HCT116 (cell line): ENCODE results near the gene SPA17. TPM values are rescaled to one million over a fixed set of nuclear protein-coding genes. Genes with fewer than 3 reads are reported as not detected.

Experiments used
- ATAC-seq: fragments of 200-7000 bp; cut with Tn5 transposase; 2 replicates; pipeline ENCODE4 v1.9.1; 2020; ENCODE audit warnings: mild to moderate bottlenecking, moderate library complexity
- BruUV-seq: library from RNA; stranded (reverse); fragments of 400-500 nt; replicated peaks from 2 replicates; lab custom pipeline; 2021; lab: Mats Ljungman, UMichigan
- CTCF ChIA-PET: fragments of 300-600 bp; sonication (Branson Sonifier 250); formaldehyde crosslinking; loops from one replicate; lab custom pipeline; 2021; ENCODE audit warnings: antibody characterized with exemption; lab: Charles Lee
- POLR2A ChIA-PET: fragments of 300-600, 350-600 bp; sonication (Branson Sonifier 250); formaldehyde crosslinking; loops from one replicate; lab custom pipeline; 2021; ENCODE audit warnings: antibody characterized with exemption; lab: Charles Lee
- RAD21 ChIA-PET, 2 experiments: fragments of 300-600 bp; sonication (Branson Sonifier 250); formaldehyde crosslinking; loops; one replicate each; lab custom pipeline; 2023; ENCODE audit warnings: low total read pairs in 2 of 2; ENCODE audit not compliant: uncharacterized antibody in 2 of 2, unreplicated experiment in 2 of 2, low non-redundant PET in 1 of 2; lab: Charles Lee
- DNase-seq: peaks from one replicate; pipeline ENCODE4 v3.0.0-alpha.2; 2010; ENCODE audit warnings: low read depth, low spot score
- H2AFZ ChIP-seq: fragments of 200-600 bp; shearing (Covaris generic), sonication (generic); 2 replicates; pipeline ENCODE4 v1.6.1; 2017; ENCODE audit warnings: low read depth, mixed run types, mixed read lengths, antibody characterized with exemption, low read length; ENCODE audit not compliant: poor library complexity, severe bottlenecking
- H3K27ac ChIP-seq: 2 replicates; pipeline ENCODE4 v1.5.1; 2012; ENCODE audit warnings: low read depth, low read length
- H3K27me3 ChIP-seq: fragments of 200-600 bp; sonication (generic); 2 replicates; pipeline ENCODE4 v1.6.1; 2016; ENCODE audit warnings: mixed run types, low read length, mixed read lengths; ENCODE audit not compliant: insufficient read depth
- H3K36me3 ChIP-seq, 2 experiments: fragments of 200-500 bp in 1 of 2; fragments of 200-600 bp in 1 of 2; sonication (Bioruptor generic) in 1 of 2; sonication (generic) in 1 of 2; 2 replicates each; pipeline versions ENCODE4 v1.5.1 to v1.6.1; 2014 to 2016; ENCODE audit warnings: low read length in 2 of 2, inconsistent platforms in 1 of 2, mixed read lengths in 1 of 2, mixed run types in 1 of 2; ENCODE audit not compliant: insufficient read depth in 2 of 2, control insufficient read depth in 1 of 2
- H3K4me1 ChIP-seq, 2 experiments: fragments of 200-600 bp in 1 of 2; sonication (generic) in 1 of 2; 2 replicates each; pipeline versions ENCODE4 v1.5.1 to v1.6.1; 2012 to 2017; ENCODE audit warnings: low read length in 2 of 2, inconsistent platforms in 1 of 2, mild to moderate bottlenecking in 1 of 2, mixed read lengths in 1 of 2, mixed run types in 1 of 2, moderate library complexity in 1 of 2; ENCODE audit not compliant: insufficient read depth in 2 of 2, control insufficient read depth in 1 of 2
- H3K4me2 ChIP-seq: fragments of 200-600 bp; sonication (generic); 2 replicates; pipeline ENCODE4 v1.6.1; 2017; ENCODE audit warnings: mixed run types, low read length, mixed read lengths
- H3K4me3 ChIP-seq, 2 experiments: fragments of 200-600 bp in 1 of 2; sonication (generic) in 1 of 2; replicated peaks in 1 of 2; 2 replicates each; pipeline ENCODE4 v1.5.1; 2011 to 2016; ENCODE audit warnings: low read length in 2 of 2, control low read depth in 1 of 2, low read depth in 1 of 2, mild to moderate bottlenecking in 1 of 2, mixed read lengths in 1 of 2, mixed run types in 1 of 2
- H3K79me2 ChIP-seq: fragments of 200-600 bp; sonication (generic); 2 replicates; pipeline ENCODE4 v1.6.1; 2017; ENCODE audit warnings: mild to moderate bottlenecking, mixed run types, low read length, moderate library complexity, mixed read lengths; ENCODE audit not compliant: insufficient read depth
- H3K9ac ChIP-seq: fragments of 200-600 bp; sonication (generic); 2 replicates; pipeline ENCODE4 v1.6.1; 2016; ENCODE audit warnings: low read length, mixed read lengths
- H3K9me2 ChIP-seq: fragments of 200-600 bp; sonication (generic), shearing (Covaris generic); 2 replicates; pipeline ENCODE4 v1.6.1; 2017; ENCODE audit warnings: mixed run types, mild to moderate bottlenecking, moderate library complexity; ENCODE audit not compliant: insufficient read depth
- H3K9me3 ChIP-seq, 2 experiments: fragments of 200-500 bp in 1 of 2; fragments of 200-600 bp in 1 of 2; sonication (Bioruptor generic) in 1 of 2; sonication (generic) in 1 of 2; 2 replicates each; pipeline ENCODE4 v1.6.1; 2014 to 2017; ENCODE audit warnings: low read length in 2 of 2, mixed read lengths in 2 of 2, inconsistent platforms in 1 of 2, low read depth in 1 of 2, mild to moderate bottlenecking in 1 of 2, mixed run types in 1 of 2, moderate library complexity in 1 of 2; ENCODE audit not compliant: control insufficient read depth in 1 of 2, insufficient read depth in 1 of 2
- H4K20me1 ChIP-seq: fragments of 200-600 bp; sonication (generic), shearing (Covaris generic); 2 replicates; pipeline ENCODE4 v1.6.1; 2017; ENCODE audit warnings: mixed run types, mild to moderate bottlenecking, moderate library complexity; ENCODE audit not compliant: insufficient read depth
- ATF3 ChIP-seq: IDR thresholded peaks from 2 replicates; pipeline ENCODE4 v1.6.1; 2012
- CBX3 ChIP-seq: IDR thresholded peaks from 2 replicates; pipeline ENCODE4 v1.6.1; 2012; ENCODE audit warnings: low read depth
- CEBPB ChIP-seq: IDR thresholded peaks from 2 replicates; pipeline ENCODE4 v1.6.1; 2012; ENCODE audit warnings: low read depth
- ELF1 ChIP-seq: IDR thresholded peaks from 2 replicates; pipeline ENCODE4 v1.6.1; 2012; ENCODE audit warnings: low read depth, borderline replicate concordance
- EZH2 ChIP-seq: fragments of 200-600 bp; sonication (generic); IDR thresholded peaks from 2 replicates; pipeline ENCODE4 v1.6.1; 2017; ENCODE audit warnings: antibody characterized with exemption, mixed run types
- EZH2phosphoT487 ChIP-seq: fragments of 200-600 bp; IDR thresholded peaks from 2 replicates; pipeline ENCODE4 v1.6.1; 2018; ENCODE audit warnings: antibody characterized with exemption, borderline replicate concordance
- POLR2A ChIP-seq: IDR thresholded peaks from 2 replicates; pipeline ENCODE4 v1.7.0; 2011; ENCODE audit warnings: borderline replicate concordance; ENCODE audit not compliant: insufficient read depth, insufficient read length; ENCODE audit errors: extremely low read depth
- POLR2AphosphoS5 ChIP-seq: IDR thresholded peaks from 2 replicates; pipeline ENCODE4 v1.6.1; 2011; ENCODE audit warnings: mild to moderate bottlenecking, low read depth, low read length, moderate library complexity
- RAD21 ChIP-seq: IDR thresholded peaks from 2 replicates; pipeline ENCODE4 v1.6.1; 2012; ENCODE audit warnings: low read depth, mild to moderate bottlenecking
- SIN3A ChIP-seq: IDR thresholded peaks from 2 replicates; pipeline ENCODE4 v1.6.1; 2012; ENCODE audit warnings: low read depth
- SP1 ChIP-seq: IDR thresholded peaks from 2 replicates; pipeline ENCODE4 v1.6.1; 2012; ENCODE audit warnings: low read depth
- ZFX ChIP-seq: fragments of 450-650 bp; IDR thresholded peaks from 2 replicates; pipeline ENCODE4 v1.6.1; 2017
- intact Hi-C: fragments of 100-400 bp; cut with micrococcal nuclease; formaldehyde crosslinking; loops from 2 replicates; pipeline ENCODE4 v1.10.0; 2022
- total RNA-seq: library from RNA; stranded (reverse); gene quantifications from one replicate; pipeline ENCODE4 v1.2.1, GENCODE V29; 2021; ENCODE audit not compliant: unreplicated experiment
- TF ChIP-seq, protein P1 (sequence below), 3 experiments: fragments of 200-600 bp in 1 of 3; sonication (generic) in 1 of 3; IDR thresholded peaks in 2 of 3; conservative IDR thresholded peaks in 1 of 3; 2 replicates each; pipeline ENCODE4 v1.5.1; 2012 to 2017; ENCODE audit warnings: low read depth in 2 of 3, low read length in 2 of 3, antibody characterized with exemption in 1 of 3, borderline replicate concordance in 1 of 3, control low read depth in 1 of 3, mild to moderate bottlenecking in 1 of 3, mixed read lengths in 1 of 3, mixed run types in 1 of 3, moderate library complexity in 1 of 3; ENCODE audit not compliant: insufficient read depth in 1 of 3
- TF ChIP-seq, protein P2 (sequence below): IDR thresholded peaks from 2 replicates; pipeline ENCODE4 v1.6.1; 2012; ENCODE audit warnings: low read depth

SPA17 gene
- total RNA-seq, 1 experiment from 2014 or later: 12.9 TPM

- CTCF ChIA-PET: no interaction called here
- Histone ChIP-seq H3K4me3 (no peak overlapping the region), H3K27ac (no peak overlapping the region), H3K79me2 (no peaks in the 10 kb centered on the region), H3K36me3 (no peaks in the 10 kb centered on the region), H3K9me3 (no peaks in the 10 kb centered on the region), H2AFZ (no peak overlapping the region), H3K27me3 (no peaks in the 10 kb centered on the region), H4K20me1 (no peaks in the 10 kb centered on the region), H3K9ac (no peak overlapping the region), H3K4me2 (no peak overlapping the region), H3K9me2 (no peaks in the 10 kb centered on the region), H3K4me1 (no peaks in the 10 kb centered on the region)
- TF ChIP-seq POLR2A: no peak
- TF ChIP-seq SP1: no peak
- POLR2A ChIA-PET: no interaction called here
- BruUV-seq: no TSS peak
- no peak for DNase-seq
- intact Hi-C loops: no loop called here
- ATAC-seq: no peak
- RAD21 ChIA-PET: no interaction called here
Observed at GRCh38 chr11:124662106-124662505, 11.6 kb upstream of the SPA17 start.

GRCh38 chr11:124663861-124664260 lies 9.8 kb upstream of the SPA17 start:
- POLR2A ChIA-PET: no interaction called here
- RAD21 ChIA-PET: no interaction called here
- CTCF ChIA-PET: interaction anchor here (1.1 kb wide), 1 partner anchor 130 kb away, joined by 4 read pairs; no protein-coding TSS in a partner anchor

More at GRCh38 chr11:124663861-124664260, 9.8 kb upstream of the SPA17 start:
- DNase-seq (no peak), ATAC-seq (no peak)
- no peaks in the 10 kb centered on the region for H3K4me1 ChIP-seq
- no peak overlapping the region for H3K9ac ChIP-seq
- TF ChIP-seq POLR2AphosphoS5 (no peak), RAD21 (no peak), ATF3 (no peak), CEBPB (no peak), SIN3A (no peak), EZH2phosphoT487 (no peak), ZFX (no peak), CBX3 (no peak), SP1 (no peak), POLR2A (no peak), ELF1 (no peak), EZH2 (no peak)
- TF ChIP-seq, protein P1, sequence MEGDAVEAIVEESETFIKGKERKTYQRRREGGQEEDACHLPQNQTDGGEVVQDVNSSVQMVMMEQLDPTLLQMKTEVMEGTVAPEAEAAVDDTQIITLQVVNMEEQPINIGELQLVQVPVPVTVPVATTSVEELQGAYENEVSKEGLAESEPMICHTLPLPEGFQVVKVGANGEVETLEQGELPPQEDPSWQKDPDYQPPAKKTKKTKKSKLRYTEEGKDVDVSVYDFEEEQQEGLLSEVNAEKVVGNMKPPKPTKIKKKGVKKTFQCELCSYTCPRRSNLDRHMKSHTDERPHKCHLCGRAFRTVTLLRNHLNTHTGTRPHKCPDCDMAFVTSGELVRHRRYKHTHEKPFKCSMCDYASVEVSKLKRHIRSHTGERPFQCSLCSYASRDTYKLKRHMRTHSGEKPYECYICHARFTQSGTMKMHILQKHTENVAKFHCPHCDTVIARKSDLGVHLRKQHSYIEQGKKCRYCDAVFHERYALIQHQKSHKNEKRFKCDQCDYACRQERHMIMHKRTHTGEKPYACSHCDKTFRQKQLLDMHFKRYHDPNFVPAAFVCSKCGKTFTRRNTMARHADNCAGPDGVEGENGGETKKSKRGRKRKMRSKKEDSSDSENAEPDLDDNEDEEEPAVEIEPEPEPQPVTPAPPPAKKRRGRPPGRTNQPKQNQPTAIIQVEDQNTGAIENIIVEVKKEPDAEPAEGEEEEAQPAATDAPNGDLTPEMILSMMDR (IDR thresholded peaks at IDR 0.05 in 2 of 3, conservative IDR thresholded peaks at IDR 0.05 in 1 of 3; ENCODE audit: borderline replicate concordance in 1 of 3, insufficient read depth in 1 of 3, low read depth in 2 of 3, low read length in 2 of 3): no peak
- TF ChIP-seq, protein P2, sequence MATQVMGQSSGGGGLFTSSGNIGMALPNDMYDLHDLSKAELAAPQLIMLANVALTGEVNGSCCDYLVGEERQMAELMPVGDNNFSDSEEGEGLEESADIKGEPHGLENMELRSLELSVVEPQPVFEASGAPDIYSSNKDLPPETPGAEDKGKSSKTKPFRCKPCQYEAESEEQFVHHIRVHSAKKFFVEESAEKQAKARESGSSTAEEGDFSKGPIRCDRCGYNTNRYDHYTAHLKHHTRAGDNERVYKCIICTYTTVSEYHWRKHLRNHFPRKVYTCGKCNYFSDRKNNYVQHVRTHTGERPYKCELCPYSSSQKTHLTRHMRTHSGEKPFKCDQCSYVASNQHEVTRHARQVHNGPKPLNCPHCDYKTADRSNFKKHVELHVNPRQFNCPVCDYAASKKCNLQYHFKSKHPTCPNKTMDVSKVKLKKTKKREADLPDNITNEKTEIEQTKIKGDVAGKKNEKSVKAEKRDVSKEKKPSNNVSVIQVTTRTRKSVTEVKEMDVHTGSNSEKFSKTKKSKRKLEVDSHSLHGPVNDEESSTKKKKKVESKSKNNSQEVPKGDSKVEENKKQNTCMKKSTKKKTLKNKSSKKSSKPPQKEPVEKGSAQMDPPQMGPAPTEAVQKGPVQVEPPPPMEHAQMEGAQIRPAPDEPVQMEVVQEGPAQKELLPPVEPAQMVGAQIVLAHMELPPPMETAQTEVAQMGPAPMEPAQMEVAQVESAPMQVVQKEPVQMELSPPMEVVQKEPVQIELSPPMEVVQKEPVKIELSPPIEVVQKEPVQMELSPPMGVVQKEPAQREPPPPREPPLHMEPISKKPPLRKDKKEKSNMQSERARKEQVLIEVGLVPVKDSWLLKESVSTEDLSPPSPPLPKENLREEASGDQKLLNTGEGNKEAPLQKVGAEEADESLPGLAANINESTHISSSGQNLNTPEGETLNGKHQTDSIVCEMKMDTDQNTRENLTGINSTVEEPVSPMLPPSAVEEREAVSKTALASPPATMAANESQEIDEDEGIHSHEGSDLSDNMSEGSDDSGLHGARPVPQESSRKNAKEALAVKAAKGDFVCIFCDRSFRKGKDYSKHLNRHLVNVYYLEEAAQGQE: no peak
- no peaks in the 10 kb centered on the region for H3K27me3 ChIP-seq
- no peak overlapping the region for H3K27ac ChIP-seq
- no peaks in the 10 kb centered on the region for H3K9me3 ChIP-seq
- H2AFZ ChIP-seq: no peak overlapping the region
- no peaks in the 10 kb centered on the region for H3K9me2 ChIP-seq
- no peaks in the 10 kb centered on the region for H3K79me2 ChIP-seq
- no TSS peak for BruUV-seq
- intact Hi-C loops: no loop called here
- H4K20me1 ChIP-seq: no peaks in the 10 kb centered on the region
- no peak overlapping the region for H3K4me3 ChIP-seq
- no peaks in the 10 kb centered on the region for H3K36me3 ChIP-seq
- no peak overlapping the region for H3K4me2 ChIP-seq
